Measurements from ENCODE around the gene CFAP46. TPM values are rescaled to one million over a fixed set of nuclear protein-coding genes. Genes with fewer than 3 reads are reported as not detected.

Gene CFAP46
- total and polyA plus RNA-seq, 9 of the 15 experiments (the other 6 are each of a cell fraction or from before 2014, with no cell fraction given): not detected

DNA sequence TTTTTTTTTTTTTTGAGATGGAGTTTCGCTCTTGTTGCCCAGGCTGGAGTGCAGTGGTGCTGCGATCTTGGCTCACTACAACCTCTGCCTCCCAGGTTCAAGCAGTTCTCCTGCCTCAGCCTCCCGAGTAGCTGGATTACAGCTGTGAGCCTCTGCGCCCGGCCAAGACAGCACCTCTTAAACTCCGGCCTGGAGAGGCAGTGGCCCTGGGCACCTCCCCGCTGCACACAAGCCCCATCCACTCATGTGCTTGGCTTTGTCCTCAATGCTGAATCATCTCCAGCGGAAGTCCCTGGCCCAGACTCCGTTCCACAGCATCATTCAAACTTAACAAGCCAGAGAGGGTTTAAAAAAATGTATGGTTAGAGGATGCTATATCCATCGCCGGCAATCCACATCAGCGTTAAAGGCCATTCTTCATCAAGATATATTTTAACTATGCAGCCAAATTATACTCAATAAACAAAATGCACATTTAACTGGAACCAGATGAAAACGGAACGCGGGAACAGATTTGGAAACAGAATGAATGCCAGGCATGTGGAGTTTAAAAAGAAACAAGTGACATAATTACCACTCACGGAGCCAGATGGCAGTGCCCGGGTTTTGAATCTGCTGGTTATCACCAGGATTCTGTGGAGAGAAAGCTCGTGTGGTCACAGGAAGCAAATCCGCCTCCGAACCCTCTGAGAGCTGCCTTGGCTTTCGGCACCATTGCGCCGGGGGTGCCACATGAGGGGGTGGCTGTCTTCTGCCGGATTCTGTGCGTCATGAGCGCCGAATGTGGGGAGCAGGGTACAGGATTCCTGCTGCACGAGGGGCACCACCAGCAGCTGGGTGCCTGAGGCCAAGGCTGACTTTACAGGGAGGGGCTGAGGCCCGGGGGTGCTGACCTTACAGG lies 45.6 kb upstream of the CFAP46 start:
- H3K36me3 ChIP-seq (ENCODE audit: control insufficient read depth, insufficient read depth, low read length): no peaks in the 10 kb centered on the region
- CTCF ChIA-PET (ENCODE audit: low intra/inter-chr PET ratio): no interaction called here
- 0 out of 3 replicates have a peak, but pooled peaks have one; percentile 32 for ATAC-seq
- TF ChIP-seq GABPA (tag; conservative IDR thresholded peaks at IDR 0.05; ENCODE audit: low read depth) (peak; percentile 74), OTX1 (CRISPR knock-in tag; IDR thresholded peaks at IDR 0.05) (no peak), HDGF (IDR thresholded peaks at IDR 0.05) (no peak), YY1 (IDR thresholded peaks at IDR 0.05; ENCODE audit: borderline replicate concordance in 1 of 3, control insufficient read depth in 1 of 3, extremely low read depth in 1 of 3, insufficient read depth in 3 of 3, insufficient read length in 1 of 3, insufficient replicate concordance in 2 of 3, low read depth in 1 of 3, low read length in 2 of 3) (no peak), ZNF584 (CRISPR knock-in tag; IDR thresholded peaks at IDR 0.05; ENCODE audit: low read depth) (no peak), ZC3H11A (IDR thresholded peaks at IDR 0.05; ENCODE audit: low read depth, low read length) (no peak), NFE2 (IDR thresholded peaks at IDR 0.05; ENCODE audit: low read depth) (peak; percentile 43; the same call in 1 of the 2 replicates), GABPB1 (CRISPR knock-in tag; IDR thresholded peaks at IDR 0.05) (peak; percentile 69; the same call in 1 of the 2 replicates)
- TF ChIP-seq, protein P1, sequence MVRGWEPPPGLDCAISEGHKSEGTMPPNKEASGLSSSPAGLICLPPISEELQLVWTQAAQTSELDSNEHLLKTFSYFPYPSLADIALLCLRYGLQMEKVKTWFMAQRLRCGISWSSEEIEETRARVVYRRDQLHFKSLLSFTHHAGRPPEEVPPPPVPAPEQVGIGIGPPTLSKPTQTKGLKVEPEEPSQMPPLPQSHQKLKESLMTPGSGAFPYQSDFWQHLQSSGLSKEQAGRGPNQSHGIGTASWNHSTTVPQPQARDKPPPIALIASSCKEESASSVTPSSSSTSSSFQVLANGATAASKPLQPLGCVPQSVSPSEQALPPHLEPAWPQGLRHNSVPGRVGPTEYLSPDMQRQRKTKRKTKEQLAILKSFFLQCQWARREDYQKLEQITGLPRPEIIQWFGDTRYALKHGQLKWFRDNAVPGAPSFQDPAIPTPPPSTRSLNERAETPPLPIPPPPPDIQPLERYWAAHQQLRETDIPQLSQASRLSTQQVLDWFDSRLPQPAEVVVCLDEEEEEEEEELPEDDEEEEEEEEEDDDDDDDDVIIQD (CRISPR knock-in tag; IDR thresholded peaks at IDR 0.05): no peak
- TF ChIP-seq, protein P2, sequence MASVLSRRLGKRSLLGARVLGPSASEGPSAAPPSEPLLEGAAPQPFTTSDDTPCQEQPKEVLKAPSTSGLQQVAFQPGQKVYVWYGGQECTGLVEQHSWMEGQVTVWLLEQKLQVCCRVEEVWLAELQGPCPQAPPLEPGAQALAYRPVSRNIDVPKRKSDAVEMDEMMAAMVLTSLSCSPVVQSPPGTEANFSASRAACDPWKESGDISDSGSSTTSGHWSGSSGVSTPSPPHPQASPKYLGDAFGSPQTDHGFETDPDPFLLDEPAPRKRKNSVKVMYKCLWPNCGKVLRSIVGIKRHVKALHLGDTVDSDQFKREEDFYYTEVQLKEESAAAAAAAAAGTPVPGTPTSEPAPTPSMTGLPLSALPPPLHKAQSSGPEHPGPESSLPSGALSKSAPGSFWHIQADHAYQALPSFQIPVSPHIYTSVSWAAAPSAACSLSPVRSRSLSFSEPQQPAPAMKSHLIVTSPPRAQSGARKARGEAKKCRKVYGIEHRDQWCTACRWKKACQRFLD (CRISPR knock-in tag; IDR thresholded peaks at IDR 0.05): no peak

More for the DNA sequence above, 45.6 kb upstream of the CFAP46 start:
- Histone ChIP-seq H3K9me3 (replicated peaks; ENCODE audit: control insufficient read depth, insufficient read depth, low read depth, low read length) (no peaks in the 10 kb centered on the region), H3K4me3 (no peak overlapping the region), H3K4me2 (ENCODE audit: insufficient read depth, low read length) (no peak overlapping the region), H3K4me1 (replicated peaks in 1 of 2; ENCODE audit: control insufficient read depth in 2 of 2, insufficient read depth in 2 of 2, low read length in 2 of 2) (peaks cover 0 to 3% of the 10 kb centered on the region in 2 experiments; a peak in 1 of 5 replicates), H3K9ac (ENCODE audit: insufficient read depth in 1 of 2, low read depth in 2 of 2, low read length in 2 of 2) (no peak overlapping the region), H4K20me1 (replicated peaks; ENCODE audit: control insufficient read depth, insufficient read depth, low read length) (0 out of 2 replicates have a peak, but pooled peaks cover 4% of the 10 kb centered on the region), H3K27me3 (ENCODE audit: control insufficient read depth in 2 of 2, insufficient read depth in 2 of 2, low read length in 2 of 2) (peaks cover 0 to 20% of the 10 kb centered on the region in 2 experiments; a peak in 1 of 5 replicates), H2AFZ (ENCODE audit: low read depth, low read length) (no peak overlapping the region), H3K79me2 (ENCODE audit: control insufficient read depth, insufficient read depth, low read length) (no peaks in the 10 kb centered on the region), H3K9me1 (ENCODE audit: control insufficient read depth, insufficient read depth, low read length) (no peaks in the 10 kb centered on the region), H3K27ac (ENCODE audit: extremely low read depth, low read depth, low read length) (no peak overlapping the region)
- intact Hi-C loops (cut with micrococcal nuclease) (no loop called here), in situ Hi-C loops (cut with MboI) (no loop called here)
- no TSS peak for BruUV-seq (replicated peaks)
- FAIRE-seq (no peak), DNase-seq (ENCODE audit: extremely low read depth in 1 of 4, low spot score in 3 of 4) (no peak)
- 28% methylated on average over 17 of the region's 29 CpGs for WGBS (ENCODE audit: insufficient coverage, low coverage, missing lambda C conversion rate)
- POLR2A ChIA-PET: no interaction called here
